Measurements from ENCODE around the gene PSPC1.

PSPC1 gene

DNA sequence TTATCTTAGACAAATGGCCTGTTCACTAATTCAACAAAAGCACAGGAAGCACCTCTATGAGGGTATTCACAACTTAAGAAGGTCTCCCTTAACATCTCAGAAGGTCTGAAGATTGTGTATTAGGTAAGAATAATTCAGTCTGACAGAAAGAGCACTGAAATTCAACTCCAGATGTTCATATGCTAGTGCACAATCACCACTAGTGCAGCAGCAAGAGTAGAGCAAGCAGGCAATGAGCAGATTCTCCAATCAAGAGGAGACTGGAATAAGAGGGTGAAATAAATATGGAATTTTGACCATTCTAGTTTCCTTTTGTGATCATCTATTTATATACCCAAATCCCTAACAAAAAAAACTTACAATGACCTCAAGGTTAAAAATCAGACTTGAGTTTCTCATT is 97.3 kb downstream of the PSPC1 start:
- H3K36me3 ChIP-seq (ENCODE audit: control insufficient read depth, insufficient read depth, low read length), result no peaks in the 10 kb centered on the region
- H3K27me3 ChIP-seq (ENCODE audit: control insufficient read depth, insufficient read depth, low read length), result no peaks in the 10 kb centered on the region
- no peak overlapping the region for H3K9ac ChIP-seq (ENCODE audit: low read length)
- no peak overlapping the region for H3K27ac ChIP-seq (ENCODE audit: low read depth, low read length)
- no peak overlapping the region for H3K4me3 ChIP-seq (ENCODE audit: low read length)
- H3K4me1 ChIP-seq (ENCODE audit: control insufficient read depth, insufficient read depth, low read length), result no peaks in the 10 kb centered on the region

DNA sequence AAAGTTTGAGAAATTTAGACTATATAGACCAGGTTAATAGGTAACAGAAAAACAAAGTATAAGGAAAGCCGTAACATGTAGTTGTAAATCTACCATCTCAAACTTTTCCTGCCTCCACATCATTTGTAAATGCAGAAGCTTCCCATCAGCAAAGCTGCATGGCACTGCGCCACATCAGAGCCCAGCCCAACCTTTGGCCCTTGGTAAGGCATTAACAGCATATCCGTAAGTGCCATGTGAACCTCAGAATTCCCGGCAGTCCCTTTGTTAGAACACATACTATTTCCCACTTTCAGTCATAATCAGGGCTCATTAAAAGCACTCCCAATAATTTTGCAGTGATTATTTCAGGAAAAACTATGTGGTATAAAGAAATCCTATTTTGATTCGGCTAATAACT is 97.7 kb downstream of the PSPC1 start:
- no peak overlapping the region for H3K9ac ChIP-seq (ENCODE audit: low read length)
- no peak overlapping the region for H3K4me3 ChIP-seq (ENCODE audit: low read length)
- H3K27ac ChIP-seq (ENCODE audit: low read depth, low read length), result no peak overlapping the region
- no peaks in the 10 kb centered on the region for H3K36me3 ChIP-seq (ENCODE audit: control insufficient read depth, insufficient read depth, low read length)
- H3K4me1 ChIP-seq (ENCODE audit: control insufficient read depth, insufficient read depth, low read length), result no peaks in the 10 kb centered on the region
- no peaks in the 10 kb centered on the region for H3K27me3 ChIP-seq (ENCODE audit: control insufficient read depth, insufficient read depth, low read length)

GRCh38 chr13:19681517-19681916 is 101.2 kb downstream of the PSPC1 start:
- Histone ChIP-seq H3K9ac (ENCODE audit: low read length) (no peak overlapping the region), H3K27ac (ENCODE audit: low read depth, low read length) (no peak overlapping the region), H3K4me1 (ENCODE audit: control insufficient read depth, insufficient read depth, low read length) (no peaks in the 10 kb centered on the region), H3K27me3 (ENCODE audit: control insufficient read depth, insufficient read depth, low read length) (no peaks in the 10 kb centered on the region), H3K4me3 (ENCODE audit: low read length) (no peak overlapping the region), H3K36me3 (ENCODE audit: control insufficient read depth, insufficient read depth, low read length) (no peaks in the 10 kb centered on the region)

DNA sequence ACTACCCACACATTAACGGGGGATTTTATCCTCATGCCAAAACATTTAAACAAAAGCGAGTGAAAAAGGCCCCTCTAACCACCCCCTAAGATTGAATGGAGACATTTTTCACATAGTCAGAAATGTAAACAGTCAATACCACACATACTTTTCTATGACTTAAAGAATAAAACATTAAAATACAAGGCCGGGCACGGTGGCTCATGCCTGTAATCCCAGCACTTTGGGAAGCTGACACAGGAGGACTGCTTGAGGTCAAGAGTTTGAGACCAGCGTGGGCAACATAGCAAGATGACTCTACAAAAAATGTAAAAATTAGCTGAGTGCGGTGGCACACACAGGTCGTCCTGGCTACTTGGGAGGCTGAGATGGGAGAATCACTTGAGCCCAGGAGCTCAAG is 102.0 kb downstream of the PSPC1 start:
- no peaks in the 10 kb centered on the region for H3K27me3 ChIP-seq (ENCODE audit: control insufficient read depth, insufficient read depth, low read length)
- H3K9ac ChIP-seq (ENCODE audit: low read length), result no peak overlapping the region

GRCh38 chr13:19676168-19676567 is 106.6 kb downstream of the PSPC1 start:
- no peak overlapping the region for H3K9ac ChIP-seq (ENCODE audit: low read length)
- H3K27me3 ChIP-seq (ENCODE audit: control insufficient read depth, insufficient read depth, low read length), result no peaks in the 10 kb centered on the region
- no peak overlapping the region for H3K27ac ChIP-seq (ENCODE audit: low read depth, low read length)
- H3K4me1 ChIP-seq (ENCODE audit: control insufficient read depth, insufficient read depth, low read length), result no peaks in the 10 kb centered on the region
- H3K36me3 ChIP-seq (ENCODE audit: control insufficient read depth, insufficient read depth, low read length), result peaks cover 18% of the 10 kb centered on the region
- H3K4me3 ChIP-seq (ENCODE audit: low read length), result no peak overlapping the region

More for the DNA sequence above, 102.0 kb downstream of the PSPC1 start:
- H3K27ac ChIP-seq (ENCODE audit: low read depth, low read length), result no peak overlapping the region
- no peaks in the 10 kb centered on the region for H3K4me1 ChIP-seq (ENCODE audit: control insufficient read depth, insufficient read depth, low read length)
- no peaks in the 10 kb centered on the region for H3K36me3 ChIP-seq (ENCODE audit: control insufficient read depth, insufficient read depth, low read length)
- no peak overlapping the region for H3K4me3 ChIP-seq (ENCODE audit: low read length)

- Histone ChIP-seq H3K36me3 (ENCODE audit: control insufficient read depth, insufficient read depth, low read length) (peaks cover 19% of the 10 kb centered on the region), H3K9ac (ENCODE audit: low read length) (no peak overlapping the region), H3K27ac (ENCODE audit: low read depth, low read length) (no peak overlapping the region), H3K4me1 (ENCODE audit: control insufficient read depth, insufficient read depth, low read length) (no peaks in the 10 kb centered on the region), H3K27me3 (ENCODE audit: control insufficient read depth, insufficient read depth, low read length) (no peaks in the 10 kb centered on the region), H3K4me3 (ENCODE audit: low read length) (no peak overlapping the region)
These were observed 107.8 kb downstream of the PSPC1 start for GRCh38 chr13:19674898-19675297.

GRCh38 chr13:19673473-19674430 is 109.0 kb downstream of the PSPC1 start:
- Histone ChIP-seq H3K4me3 (ENCODE audit: low read length) (no peak overlapping the region), H3K27ac (ENCODE audit: low read depth, low read length) (no peak overlapping the region), H3K9ac (ENCODE audit: low read length) (no peak overlapping the region), H3K27me3 (ENCODE audit: control insufficient read depth, insufficient read depth, low read length) (no peaks in the 10 kb centered on the region), H3K4me1 (ENCODE audit: control insufficient read depth, insufficient read depth, low read length) (no peaks in the 10 kb centered on the region), H3K36me3 (ENCODE audit: control insufficient read depth, insufficient read depth, low read length) (peaks cover 23% of the 10 kb centered on the region)

GRCh38 chr13:19672990-19673389 is 109.8 kb downstream of the PSPC1 start:
- H3K36me3 ChIP-seq (ENCODE audit: control insufficient read depth, insufficient read depth, low read length), result peaks cover 23% of the 10 kb centered on the region
- no peak overlapping the region for H3K9ac ChIP-seq (ENCODE audit: low read length)
- no peaks in the 10 kb centered on the region for H3K4me1 ChIP-seq (ENCODE audit: control insufficient read depth, insufficient read depth, low read length)
- no peaks in the 10 kb centered on the region for H3K27me3 ChIP-seq (ENCODE audit: control insufficient read depth, insufficient read depth, low read length)
- no peak overlapping the region for H3K27ac ChIP-seq (ENCODE audit: low read depth, low read length)
- no peak overlapping the region for H3K4me3 ChIP-seq (ENCODE audit: low read length)

DNA sequence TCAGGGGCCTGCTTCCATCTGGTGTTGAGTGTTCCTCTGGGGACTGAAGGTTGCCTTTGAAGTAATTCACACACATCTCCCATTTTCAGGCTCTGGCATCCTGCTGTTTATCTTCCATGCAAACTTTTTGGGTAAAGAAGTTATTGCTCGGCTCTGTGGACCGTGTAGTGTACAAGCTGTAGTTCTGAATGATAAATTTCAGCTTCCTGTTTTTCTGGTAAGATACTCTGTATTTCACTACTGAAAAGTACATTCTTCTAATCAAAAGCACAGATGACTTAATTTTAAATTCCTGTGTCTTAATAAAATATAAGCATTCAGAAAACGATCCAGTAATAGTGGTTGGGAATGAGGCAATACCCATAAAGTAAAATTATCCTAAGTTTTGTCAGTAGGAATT is 112.6 kb downstream of the PSPC1 start:
- H3K27ac ChIP-seq (ENCODE audit: low read depth, low read length), result no peak overlapping the region
- no peak overlapping the region for H3K9ac ChIP-seq (ENCODE audit: low read length)
- H3K27me3 ChIP-seq (ENCODE audit: control insufficient read depth, insufficient read depth, low read length), result no peaks in the 10 kb centered on the region
- H3K4me1 ChIP-seq (ENCODE audit: control insufficient read depth, insufficient read depth, low read length), result no peaks in the 10 kb centered on the region
- H3K36me3 ChIP-seq (ENCODE audit: control insufficient read depth, insufficient read depth, low read length), result peaks cover 38% of the 10 kb centered on the region
- no peak overlapping the region for H3K4me3 ChIP-seq (ENCODE audit: low read length)

- H3K9ac ChIP-seq (ENCODE audit: low read length), result no peak overlapping the region
- no peak overlapping the region for H3K4me3 ChIP-seq (ENCODE audit: low read length)
- H3K4me1 ChIP-seq (ENCODE audit: control insufficient read depth, insufficient read depth, low read length), result no peaks in the 10 kb centered on the region
- H3K36me3 ChIP-seq (ENCODE audit: control insufficient read depth, insufficient read depth, low read length), result peaks cover 47% of the 10 kb centered on the region
- H3K27me3 ChIP-seq (ENCODE audit: control insufficient read depth, insufficient read depth, low read length), result no peaks in the 10 kb centered on the region
- no peak overlapping the region for H3K27ac ChIP-seq (ENCODE audit: low read depth, low read length)
These were observed 114.0 kb downstream of the PSPC1 start for GRCh38 chr13:19668778-19669177.

DNA sequence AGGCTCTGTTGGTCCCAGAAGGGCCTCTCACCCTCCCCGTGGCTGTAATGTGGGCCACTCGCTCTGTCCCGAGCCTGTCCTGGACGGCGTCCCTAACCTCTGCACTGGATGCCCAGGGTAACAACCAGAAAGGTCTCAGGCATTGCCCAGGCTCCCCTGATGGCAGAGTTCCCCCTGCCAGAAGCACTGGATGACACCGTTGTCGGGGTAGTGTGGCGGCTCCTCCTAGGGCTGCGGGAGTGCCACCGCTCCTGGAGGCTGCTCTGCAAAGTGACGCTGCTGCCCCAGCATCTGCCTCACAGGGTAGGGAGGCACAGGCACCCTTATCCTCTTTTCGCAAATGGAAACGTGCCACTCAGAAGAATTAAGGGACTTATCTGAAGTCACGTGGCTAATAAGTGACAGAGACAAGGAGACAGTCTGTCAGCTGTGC is 117.3 kb downstream of the PSPC1 start:
- Histone ChIP-seq H3K27ac (ENCODE audit: low read depth, low read length) (no peak overlapping the region), H3K4me3 (ENCODE audit: low read length) (no peak overlapping the region), H3K27me3 (ENCODE audit: control insufficient read depth, insufficient read depth, low read length) (no peaks in the 10 kb centered on the region), H3K4me1 (ENCODE audit: control insufficient read depth, insufficient read depth, low read length) (no peaks in the 10 kb centered on the region), H3K9ac (ENCODE audit: low read length) (no peak overlapping the region), H3K36me3 (ENCODE audit: control insufficient read depth, insufficient read depth, low read length) (peaks cover 48% of the 10 kb centered on the region)

DNA sequence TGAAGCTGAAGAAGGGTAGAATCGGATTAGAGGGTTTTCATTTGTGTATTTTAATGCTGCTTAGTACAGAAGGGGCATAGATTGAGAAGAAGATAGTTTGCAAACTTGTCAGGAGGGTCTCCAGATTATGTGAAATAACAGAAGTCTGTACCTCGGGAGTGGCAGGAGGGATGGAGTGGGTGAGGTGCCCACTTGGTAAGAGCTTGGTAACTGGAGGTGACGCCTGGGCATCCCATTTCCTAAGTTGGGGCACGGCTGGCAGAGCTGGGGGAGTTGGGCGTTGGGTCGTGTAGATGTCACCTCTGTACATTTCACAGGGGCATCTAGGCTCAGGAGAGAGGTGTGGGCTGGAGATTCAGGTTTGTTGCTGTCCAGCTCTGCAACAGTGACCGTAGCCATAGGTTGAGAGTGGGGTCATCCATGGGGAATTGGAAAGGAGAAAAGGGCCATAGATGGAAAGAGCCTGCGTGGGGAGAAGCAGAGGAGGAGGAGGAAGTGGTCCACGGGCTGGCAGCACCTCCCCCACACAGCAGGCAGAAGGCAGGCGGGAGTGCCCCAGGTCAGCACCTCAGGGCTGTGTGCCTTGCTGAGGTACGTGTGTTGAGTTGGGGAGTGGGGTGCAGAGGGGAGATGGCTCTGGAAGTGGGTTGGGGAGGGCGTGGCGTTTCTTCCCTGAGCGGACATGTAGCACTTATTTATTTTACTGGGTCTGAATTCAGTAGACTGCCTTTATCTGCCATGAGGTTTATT is 118.1 kb downstream of the PSPC1 start:
- H3K4me1 ChIP-seq (ENCODE audit: control insufficient read depth, insufficient read depth, low read length), result no peaks in the 10 kb centered on the region
- no peak overlapping the region for H3K9ac ChIP-seq (ENCODE audit: low read length)
- no peak overlapping the region for H3K4me3 ChIP-seq (ENCODE audit: low read length)
- peaks cover 48% of the 10 kb centered on the region for H3K36me3 ChIP-seq (ENCODE audit: control insufficient read depth, insufficient read depth, low read length)
- no peak overlapping the region for H3K27ac ChIP-seq (ENCODE audit: low read depth, low read length)
- no peaks in the 10 kb centered on the region for H3K27me3 ChIP-seq (ENCODE audit: control insufficient read depth, insufficient read depth, low read length)

Data from rectal smooth muscle tissue (tissue), 1 donor.